ENCODE measurements around the gene TRIM45. TPM values are rescaled to one million over a fixed set of nuclear protein-coding genes. Genes with fewer than 3 reads are reported as not detected.
A peak's percentile ranks its signal among the peaks of the same experiment; 100 is the strongest.

Gene TRIM45
- total and polyA plus RNA-seq, 12 donors, result 0.85 to 44.0 (median 5.0) TPM

DNA sequence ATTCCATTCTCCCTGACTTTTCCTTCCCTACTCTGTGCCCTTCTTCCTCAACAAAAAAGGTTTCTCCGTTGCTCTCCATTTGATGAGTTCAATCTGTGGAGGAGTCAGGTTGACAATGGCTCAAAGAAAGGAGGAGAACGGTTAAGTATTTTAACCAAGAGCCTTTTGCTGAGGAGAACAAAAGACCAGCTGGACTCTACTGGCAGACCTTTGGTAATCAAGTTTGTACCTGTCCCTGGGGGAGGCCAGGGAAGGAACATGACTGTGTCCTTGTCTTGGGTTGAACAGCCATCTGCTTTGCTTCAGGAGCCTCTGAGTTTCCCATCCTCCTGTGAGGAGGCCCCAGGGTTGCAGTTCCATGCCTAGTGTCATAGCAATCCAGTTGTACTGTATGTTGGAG, 31.6 kb downstream of the TRIM45 start:
- DNase-seq, result no peak
- 92 to 100% (median 94%) methylated on average over 2 of the region's 2 CpGs for WGBS, 4 donors
- Histone ChIP-seq H3K4me1 (replicated peaks in 1 of 2) (peaks cover 16 to 23% of the 10 kb centered on the region in 2 donors), H3K4me3 (no peak overlapping the region), H3K36me3 (replicated peaks in 1 of 2) (no peaks in the 10 kb centered on the region), H3K27ac (no peak overlapping the region), H3K27me3 (no peaks in the 10 kb centered on the region), H3K9me3 (replicated peaks in 1 of 3) (no peaks in the 10 kb centered on the region)
- intact Hi-C loops (cut with DNase I), result no loop called here
- no peak for TF ChIP-seq POLR2A (IDR thresholded peaks at IDR 0.05)
- TF ChIP-seq, protein P1, sequence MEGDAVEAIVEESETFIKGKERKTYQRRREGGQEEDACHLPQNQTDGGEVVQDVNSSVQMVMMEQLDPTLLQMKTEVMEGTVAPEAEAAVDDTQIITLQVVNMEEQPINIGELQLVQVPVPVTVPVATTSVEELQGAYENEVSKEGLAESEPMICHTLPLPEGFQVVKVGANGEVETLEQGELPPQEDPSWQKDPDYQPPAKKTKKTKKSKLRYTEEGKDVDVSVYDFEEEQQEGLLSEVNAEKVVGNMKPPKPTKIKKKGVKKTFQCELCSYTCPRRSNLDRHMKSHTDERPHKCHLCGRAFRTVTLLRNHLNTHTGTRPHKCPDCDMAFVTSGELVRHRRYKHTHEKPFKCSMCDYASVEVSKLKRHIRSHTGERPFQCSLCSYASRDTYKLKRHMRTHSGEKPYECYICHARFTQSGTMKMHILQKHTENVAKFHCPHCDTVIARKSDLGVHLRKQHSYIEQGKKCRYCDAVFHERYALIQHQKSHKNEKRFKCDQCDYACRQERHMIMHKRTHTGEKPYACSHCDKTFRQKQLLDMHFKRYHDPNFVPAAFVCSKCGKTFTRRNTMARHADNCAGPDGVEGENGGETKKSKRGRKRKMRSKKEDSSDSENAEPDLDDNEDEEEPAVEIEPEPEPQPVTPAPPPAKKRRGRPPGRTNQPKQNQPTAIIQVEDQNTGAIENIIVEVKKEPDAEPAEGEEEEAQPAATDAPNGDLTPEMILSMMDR (IDR thresholded peaks at IDR 0.05), result no peak

DNA sequence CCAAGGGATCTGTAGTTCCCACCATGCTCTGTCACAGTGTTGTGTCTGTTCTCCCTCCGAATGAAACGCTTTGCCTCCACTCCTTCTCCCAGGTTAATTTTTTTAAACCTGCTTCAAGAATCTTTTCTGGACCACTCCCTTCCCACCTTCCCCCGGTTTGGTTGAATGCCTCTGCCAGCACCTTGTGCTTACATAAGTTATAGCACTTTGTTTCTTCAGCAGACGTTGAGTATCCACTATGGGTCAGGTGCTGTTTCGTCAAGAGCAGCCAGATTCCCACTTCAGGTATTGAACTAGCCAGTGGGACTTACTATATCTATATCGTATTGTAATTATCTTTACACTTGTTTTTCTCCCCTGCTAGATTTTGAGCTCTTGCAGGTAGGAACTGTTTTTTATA, 33.9 kb downstream of the TRIM45 start:
- TF ChIP-seq, protein P1 (IDR thresholded peaks at IDR 0.05), result no peak
- TF ChIP-seq POLR2A (IDR thresholded peaks at IDR 0.05), result no peak
- DNase-seq, result no peak
- intact Hi-C loops (cut with DNase I), result no loop called here
- 96 to 98% (median 97%) methylated on average over 6 of the region's 6 CpGs for WGBS, 4 donors
- Histone ChIP-seq H3K36me3 (replicated peaks in 1 of 2) (no peaks in the 10 kb centered on the region), H3K4me1 (replicated peaks in 1 of 2) (peaks cover 3 to 8% of the 10 kb centered on the region in 2 donors), H3K9me3 (replicated peaks in 1 of 3) (no peaks in the 10 kb centered on the region), H3K4me3 (no peak overlapping the region), H3K27ac (no peak overlapping the region), H3K27me3 (no peaks in the 10 kb centered on the region)

DNA sequence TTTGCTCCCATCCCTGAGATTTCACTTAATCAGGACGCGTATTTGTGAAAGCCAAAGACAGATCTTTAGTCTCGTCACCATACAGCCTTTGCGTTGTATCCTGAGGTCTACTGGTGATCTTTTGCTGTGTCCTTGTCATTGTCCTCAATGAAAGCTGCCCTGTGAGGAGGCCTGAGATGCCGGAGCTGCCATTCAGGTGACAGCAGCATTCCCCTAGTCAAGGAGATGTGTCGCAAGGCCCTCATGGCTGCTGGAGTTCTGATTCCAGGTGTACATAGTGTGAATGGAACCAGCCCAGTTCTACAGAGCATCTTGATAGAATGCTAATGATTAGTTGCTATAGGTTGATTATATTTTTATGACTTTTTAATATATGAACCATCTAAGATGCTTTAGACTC, 37.3 kb downstream of the TRIM45 start:
- 80 to 96% (median 88%) methylated on average over 4 to 6 of the region's 6 CpGs for WGBS, 4 donors
- H3K4me1 ChIP-seq (replicated peaks in 1 of 2), result no peaks in the 10 kb centered on the region
- no peaks in the 10 kb centered on the region for H3K27me3 ChIP-seq
- H3K36me3 ChIP-seq (replicated peaks in 1 of 2), result peaks cover 0 to 12% of the 10 kb centered on the region in 2 donors
- H3K9me3 ChIP-seq (replicated peaks in 1 of 3), result no peaks in the 10 kb centered on the region
- TF ChIP-seq POLR2A (IDR thresholded peaks at IDR 0.05), result no peak
- TF ChIP-seq, protein P1 (IDR thresholded peaks at IDR 0.05), result no peak
- no peak for DNase-seq
- H3K27ac ChIP-seq, result no peak overlapping the region
- H3K4me3 ChIP-seq, result no peak overlapping the region
- intact Hi-C loops (cut with DNase I), result no loop called here

DNA sequence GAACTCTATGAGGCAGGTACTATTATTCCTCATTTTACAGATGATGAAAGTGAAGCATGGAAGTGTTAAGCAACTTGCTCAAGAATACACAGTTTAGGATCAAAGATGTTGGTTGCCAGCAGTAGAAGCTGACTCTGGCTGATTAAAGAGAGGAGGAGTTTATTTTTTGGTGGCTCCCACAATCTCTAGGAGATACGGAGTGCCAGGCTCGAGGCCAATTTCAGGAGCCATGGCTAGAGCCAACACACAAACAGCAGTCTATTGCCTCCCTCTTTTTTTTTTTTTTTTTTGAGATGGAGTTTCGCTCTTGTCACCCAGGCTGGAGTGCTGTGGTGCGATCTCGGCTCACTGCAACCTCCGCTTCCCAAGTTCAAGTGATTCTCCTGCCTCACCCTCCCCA, 41.8 kb downstream of the TRIM45 start:
- peak in 1 of 7 donors; percentile 9 for DNase-seq
- Histone ChIP-seq H3K36me3 (replicated peaks in 1 of 2) (peaks cover 0 to 36% of the 10 kb centered on the region in 2 donors), H3K27ac (no peak overlapping the region), H3K9me3 (replicated peaks in 1 of 3) (no peaks in the 10 kb centered on the region), H3K4me1 (replicated peaks in 1 of 2) (no peaks in the 10 kb centered on the region), H3K27me3 (no peaks in the 10 kb centered on the region), H3K4me3 (no peak overlapping the region)
- intact Hi-C loops (cut with DNase I), result no loop called here
- TF ChIP-seq, protein P1 (IDR thresholded peaks at IDR 0.05), result no peak
- no peak for TF ChIP-seq POLR2A (IDR thresholded peaks at IDR 0.05)
- WGBS, 4 donors, result 90 to 97% (median 93%) methylated on average over 6 of the region's 6 CpGs
